HG03045 (cell line): ENCODE measurements around the gene SCG5.
A peak's percentile ranks its signal among the peaks of the same experiment; 100 is the strongest.

Experiments used
- ATAC-seq: cut with Tn5 transposase; IDR thresholded peaks from one replicate; pipeline ENCODE4 v1.9.1; 2021; ENCODE audit warnings: mild to moderate bottlenecking, moderate library complexity; ENCODE audit not compliant: unreplicated experiment

Gene SCG5

GRCh38 chr15:32718821-32719716, 77.6 kb downstream of the SCG5 start:
- ATAC-seq: no peak

DNA sequence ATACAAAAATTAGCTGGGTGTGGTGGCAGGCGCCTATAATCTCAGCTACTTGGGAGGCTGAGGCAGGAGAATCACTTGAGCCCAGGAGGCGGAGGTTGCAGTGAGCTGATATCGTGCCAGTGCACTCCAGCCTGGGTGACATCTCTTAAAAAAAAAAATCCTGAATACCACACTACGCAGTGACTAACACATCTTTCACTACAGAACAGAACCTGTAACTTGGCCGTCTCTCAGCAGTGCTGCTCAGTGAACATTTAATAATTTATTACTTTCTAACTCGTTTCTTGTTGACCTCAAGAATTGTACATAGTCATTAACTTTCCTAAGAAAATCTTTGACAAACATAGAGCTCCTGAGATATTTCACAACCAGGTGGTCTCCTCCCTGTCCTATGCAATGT, 80.1 kb downstream of the SCG5 start:
- ATAC-seq: no peak

GRCh38 chr15:32722136-32722535, 80.6 kb downstream of the SCG5 start:
- no peak for ATAC-seq

GRCh38 chr15:32723171-32723948, 81.8 kb downstream of the SCG5 start:
- peak; percentile 86 for ATAC-seq

- ATAC-seq: no peak
Measured at GRCh38 chr15:32729700-32730395, 88.3 kb downstream of the SCG5 start.

DNA sequence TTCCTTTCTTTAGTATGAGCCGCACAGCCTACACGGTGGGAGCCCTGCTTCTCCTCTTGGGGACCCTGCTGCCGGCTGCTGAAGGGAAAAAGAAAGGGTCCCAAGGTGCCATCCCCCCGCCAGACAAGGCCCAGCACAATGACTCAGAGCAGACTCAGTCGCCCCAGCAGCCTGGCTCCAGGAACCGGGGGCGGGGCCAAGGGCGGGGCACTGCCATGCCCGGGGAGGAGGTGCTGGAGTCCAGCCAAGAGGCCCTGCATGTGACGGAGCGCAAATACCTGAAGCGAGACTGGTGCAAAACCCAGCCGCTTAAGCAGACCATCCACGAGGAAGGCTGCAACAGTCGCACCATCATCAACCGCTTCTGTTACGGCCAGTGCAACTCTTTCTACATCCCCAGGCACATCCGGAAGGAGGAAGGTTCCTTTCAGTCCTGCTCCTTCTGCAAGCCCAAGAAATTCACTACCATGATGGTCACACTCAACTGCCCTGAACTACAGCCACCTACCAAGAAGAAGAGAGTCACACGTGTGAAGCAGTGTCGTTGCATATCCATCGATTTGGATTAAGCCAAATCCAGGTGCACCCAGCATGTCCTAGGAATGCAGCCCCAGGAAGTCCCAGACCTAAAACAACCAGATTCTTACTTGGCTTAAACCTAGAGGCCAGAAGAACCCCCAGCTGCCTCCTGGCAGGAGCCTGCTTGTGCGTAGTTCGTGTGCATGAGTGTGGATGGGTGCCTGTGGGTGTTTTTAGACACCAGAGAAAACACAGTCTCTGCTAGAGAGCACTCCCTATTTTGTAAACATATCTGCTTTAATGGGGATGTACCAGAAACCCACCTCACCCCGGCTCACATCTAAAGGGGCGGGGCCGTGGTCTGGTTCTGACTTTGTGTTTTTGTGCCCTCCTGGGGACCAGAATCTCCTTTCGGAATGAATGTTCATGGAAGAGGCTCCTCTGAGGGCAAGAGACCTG, 89.5 kb downstream of the SCG5 start:
- no peak for ATAC-seq

DNA sequence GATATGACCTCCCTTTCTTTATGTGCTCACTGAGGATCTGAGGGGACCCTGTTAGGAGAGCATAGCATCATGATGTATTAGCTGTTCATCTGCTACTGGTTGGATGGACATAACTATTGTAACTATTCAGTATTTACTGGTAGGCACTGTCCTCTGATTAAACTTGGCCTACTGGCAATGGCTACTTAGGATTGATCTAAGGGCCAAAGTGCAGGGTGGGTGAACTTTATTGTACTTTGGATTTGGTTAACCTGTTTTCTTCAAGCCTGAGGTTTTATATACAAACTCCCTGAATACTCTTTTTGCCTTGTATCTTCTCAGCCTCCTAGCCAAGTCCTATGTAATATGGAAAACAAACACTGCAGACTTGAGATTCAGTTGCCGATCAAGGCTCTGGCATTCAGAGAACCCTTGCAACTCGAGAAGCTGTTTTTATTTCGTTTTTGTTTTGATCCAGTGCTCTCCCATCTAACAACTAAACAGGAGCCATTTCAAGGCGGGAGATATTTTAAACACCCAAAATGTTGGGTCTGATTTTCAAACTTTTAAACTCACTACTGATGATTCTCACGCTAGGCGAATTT, 91.2 kb downstream of the SCG5 start:
- no peak for ATAC-seq

- ATAC-seq: no peak
Measured at GRCh38 chr15:32733281-32733680, 91.8 kb downstream of the SCG5 start.

DNA sequence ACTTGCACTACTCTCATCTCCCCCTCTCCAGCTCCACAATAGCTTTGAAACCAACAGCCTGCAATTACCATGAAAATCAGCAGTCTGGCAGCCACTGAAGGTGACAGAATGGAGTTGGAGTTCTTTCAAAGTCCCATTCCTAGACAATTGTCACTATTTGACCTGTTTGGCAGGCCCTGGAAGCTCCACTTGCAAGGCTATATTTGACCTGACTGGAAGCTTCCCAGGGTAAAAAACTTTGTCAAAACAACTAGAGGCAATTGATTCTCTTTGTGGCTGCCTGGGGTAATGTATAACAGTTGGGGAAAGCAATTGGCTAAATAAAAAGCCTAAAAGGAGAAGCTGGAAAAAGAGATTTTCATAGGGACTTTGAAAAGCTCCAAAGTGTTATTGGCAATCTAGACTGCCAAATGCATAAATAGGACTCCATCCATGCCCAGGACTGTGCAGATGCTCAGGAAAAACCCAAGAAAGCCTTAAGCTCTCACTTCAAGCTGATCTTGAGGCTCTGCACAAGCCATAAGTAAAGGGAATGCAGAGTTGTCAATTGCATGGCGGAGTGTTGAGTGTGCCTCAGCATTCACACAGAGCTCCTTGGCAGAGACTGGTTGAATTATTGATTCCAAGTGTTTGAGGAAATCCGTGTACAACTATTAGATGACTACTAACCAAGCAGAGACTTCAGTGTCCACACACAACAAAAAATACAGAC, 94.6 kb downstream of the SCG5 start:
- ATAC-seq: no peak

GRCh38 chr15:32736701-32737061, 95.2 kb downstream of the SCG5 start:
- no peak for ATAC-seq

DNA sequence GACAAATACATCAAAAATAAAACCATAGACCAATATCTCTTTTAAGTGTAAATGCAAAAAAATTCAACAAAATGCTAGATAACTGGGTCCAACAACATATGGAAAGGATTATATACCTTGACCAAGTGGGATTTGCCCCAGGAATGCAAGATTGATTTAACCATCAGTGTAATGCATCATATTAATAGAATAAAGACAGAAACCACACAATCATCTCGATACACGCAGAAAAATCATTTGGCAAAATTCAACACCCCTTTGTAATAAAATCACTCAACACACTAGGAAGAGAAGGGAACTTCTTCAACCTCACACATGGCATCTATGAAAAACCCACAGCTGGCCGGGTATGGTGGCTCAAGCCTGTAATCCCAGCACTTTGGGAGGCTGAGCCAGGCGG, 95.8 kb downstream of the SCG5 start:
- no peak for ATAC-seq

DNA sequence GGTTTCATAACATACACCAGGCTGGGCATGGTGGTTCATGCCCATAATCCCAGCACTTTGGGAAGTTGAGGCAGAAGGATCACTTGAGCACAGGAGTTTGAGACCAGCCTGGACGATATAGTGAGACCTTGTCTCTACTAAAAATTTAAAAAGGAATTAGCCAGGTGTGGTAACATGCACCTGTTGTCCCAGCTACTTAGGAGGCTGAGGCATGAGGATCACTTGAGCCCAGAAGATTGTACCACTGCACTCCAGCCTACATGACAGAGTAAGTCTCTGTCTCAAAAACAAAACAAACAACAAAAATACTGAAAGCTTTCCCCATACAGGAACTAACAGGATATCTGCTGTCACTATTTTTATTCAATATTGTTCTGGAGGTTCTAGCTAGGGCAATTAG, 97.2 kb downstream of the SCG5 start:
- no peak for ATAC-seq

GRCh38 chr15:32739522-32740063, 98.1 kb downstream of the SCG5 start:
- ATAC-seq: no peak

GRCh38 chr15:32743411-32744140, 102.1 kb downstream of the SCG5 start:
- no peak for ATAC-seq

GRCh38 chr15:32746116-32746857, 104.8 kb downstream of the SCG5 start:
- no peak for ATAC-seq
